Panc1 (cell line): Measurements from ENCODE around the gene FBXL17.

Experiments
- CTCF ChIP-seq: fragments of 450-650 bp; IDR thresholded peaks from 2 replicates; pipeline ENCODE4 v1.5.1; 2017; ENCODE audit warnings: mild to moderate bottlenecking
- POLR2AphosphoS5 ChIP-seq: IDR thresholded peaks from 2 replicates; pipeline ENCODE4 v1.6.1; 2012; ENCODE audit warnings: mild to moderate bottlenecking, low read depth, low read length, moderate library complexity
- SIN3A ChIP-seq: IDR thresholded peaks from 2 replicates; pipeline ENCODE4 v1.6.1; 2012; ENCODE audit warnings: low read depth, mild to moderate bottlenecking, low read length, moderate library complexity, borderline replicate concordance; ENCODE audit not compliant: insufficient read depth
- TCF7L2 ChIP-seq: IDR thresholded peaks from 2 replicates; pipeline ENCODE4 v1.6.1; 2011; ENCODE audit warnings: mild to moderate bottlenecking, low read depth, low read length, inconsistent platforms
- TF ChIP-seq, protein P1 (sequence below), 2 experiments: IDR thresholded peaks; 2 replicates each; pipeline ENCODE4 v1.6.1; 2011 to 2012; ENCODE audit warnings: low read depth in 2 of 2, control low read depth in 1 of 2, low read length in 1 of 2, mild to moderate bottlenecking in 1 of 2, moderate library complexity in 1 of 2; ENCODE audit not compliant: insufficient read depth in 1 of 2

GRCh38 chr5:108263338-108263737 is 118.6 kb downstream of the FBXL17 start:
- no peak for TF ChIP-seq CTCF
- TF ChIP-seq, protein P1, sequence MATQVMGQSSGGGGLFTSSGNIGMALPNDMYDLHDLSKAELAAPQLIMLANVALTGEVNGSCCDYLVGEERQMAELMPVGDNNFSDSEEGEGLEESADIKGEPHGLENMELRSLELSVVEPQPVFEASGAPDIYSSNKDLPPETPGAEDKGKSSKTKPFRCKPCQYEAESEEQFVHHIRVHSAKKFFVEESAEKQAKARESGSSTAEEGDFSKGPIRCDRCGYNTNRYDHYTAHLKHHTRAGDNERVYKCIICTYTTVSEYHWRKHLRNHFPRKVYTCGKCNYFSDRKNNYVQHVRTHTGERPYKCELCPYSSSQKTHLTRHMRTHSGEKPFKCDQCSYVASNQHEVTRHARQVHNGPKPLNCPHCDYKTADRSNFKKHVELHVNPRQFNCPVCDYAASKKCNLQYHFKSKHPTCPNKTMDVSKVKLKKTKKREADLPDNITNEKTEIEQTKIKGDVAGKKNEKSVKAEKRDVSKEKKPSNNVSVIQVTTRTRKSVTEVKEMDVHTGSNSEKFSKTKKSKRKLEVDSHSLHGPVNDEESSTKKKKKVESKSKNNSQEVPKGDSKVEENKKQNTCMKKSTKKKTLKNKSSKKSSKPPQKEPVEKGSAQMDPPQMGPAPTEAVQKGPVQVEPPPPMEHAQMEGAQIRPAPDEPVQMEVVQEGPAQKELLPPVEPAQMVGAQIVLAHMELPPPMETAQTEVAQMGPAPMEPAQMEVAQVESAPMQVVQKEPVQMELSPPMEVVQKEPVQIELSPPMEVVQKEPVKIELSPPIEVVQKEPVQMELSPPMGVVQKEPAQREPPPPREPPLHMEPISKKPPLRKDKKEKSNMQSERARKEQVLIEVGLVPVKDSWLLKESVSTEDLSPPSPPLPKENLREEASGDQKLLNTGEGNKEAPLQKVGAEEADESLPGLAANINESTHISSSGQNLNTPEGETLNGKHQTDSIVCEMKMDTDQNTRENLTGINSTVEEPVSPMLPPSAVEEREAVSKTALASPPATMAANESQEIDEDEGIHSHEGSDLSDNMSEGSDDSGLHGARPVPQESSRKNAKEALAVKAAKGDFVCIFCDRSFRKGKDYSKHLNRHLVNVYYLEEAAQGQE (IDR thresholded peaks at IDR 0.05; ENCODE audit: insufficient read depth in 1 of 2, low read depth in 2 of 2, low read length in 1 of 2): no peak
- TF ChIP-seq SIN3A: no peak
- TF ChIP-seq POLR2AphosphoS5: no peak
- TF ChIP-seq TCF7L2: no peak
